Measurements from ENCODE around the gene PLA2G4F.

The PLA2G4F gene

GRCh38 chr15:42156243-42156922, at the start of gene PLA2G4F:
TSS of gene PLA2G4F (minus strand) at chr15:42156636. CDS start at chr15:42156549, 87 bp downstream.
- DNase-seq (ENCODE audit: low read depth in 2 of 2, low spot score in 1 of 2) = no peak

- no peak for DNase-seq (ENCODE audit: low read depth in 2 of 2, low spot score in 1 of 2)
These were observed 47.5 kb upstream of the PLA2G4F start for GRCh38 chr15:42203891-42204290.

GRCh38 chr15:42202653-42203052, 46.2 kb upstream of the PLA2G4F start:
- no peak for DNase-seq (ENCODE audit: low read depth in 2 of 2, low spot score in 1 of 2)

GRCh38 chr15:42201801-42202200, 45.4 kb upstream of the PLA2G4F start:
- DNase-seq (ENCODE audit: low read depth in 2 of 2, low spot score in 1 of 2) = no peak

- no peak for DNase-seq (ENCODE audit: low read depth in 2 of 2, low spot score in 1 of 2)
These were observed 42.7 kb upstream of the PLA2G4F start for GRCh38 chr15:42199126-42199525.

- DNase-seq (ENCODE audit: low read depth in 2 of 2, low spot score in 1 of 2) = no peak
These were observed 42.1 kb upstream of the PLA2G4F start for GRCh38 chr15:42198516-42198915.

- no peak for DNase-seq (ENCODE audit: low read depth in 2 of 2, low spot score in 1 of 2)
These were observed 38.1 kb upstream of the PLA2G4F start for GRCh38 chr15:42194513-42194912.

- no peak for DNase-seq (ENCODE audit: low read depth in 2 of 2, low spot score in 1 of 2)
These were observed 36.9 kb upstream of the PLA2G4F start for GRCh38 chr15:42193383-42193782.

GRCh38 chr15:42191610-42192346, 35.3 kb upstream of the PLA2G4F start:
- DNase-seq (ENCODE audit: low read depth in 2 of 2, low spot score in 1 of 2) = no peak

GRCh38 chr15:42190370-42190769, 33.9 kb upstream of the PLA2G4F start:
- DNase-seq (ENCODE audit: low read depth in 2 of 2, low spot score in 1 of 2) = no peak

GRCh38 chr15:42185801-42186200, 29.4 kb upstream of the PLA2G4F start:
- DNase-seq (ENCODE audit: low read depth in 2 of 2, low spot score in 1 of 2) = no peak

- no peak for DNase-seq (ENCODE audit: low read depth in 2 of 2, low spot score in 1 of 2)
These were observed 28.3 kb upstream of the PLA2G4F start for GRCh38 chr15:42184736-42185135.

GRCh38 chr15:42184296-42184695, 27.9 kb upstream of the PLA2G4F start:
- DNase-seq (ENCODE audit: low read depth in 2 of 2, low spot score in 1 of 2) = no peak

- DNase-seq (ENCODE audit: low read depth in 2 of 2, low spot score in 1 of 2) = no peak
These were observed 26.5 kb upstream of the PLA2G4F start for GRCh38 chr15:42182961-42183360.

GRCh38 chr15:42182328-42182886, 26.0 kb upstream of the PLA2G4F start:
- DNase-seq (ENCODE audit: low read depth in 2 of 2, low spot score in 1 of 2) = no peak

GRCh38 chr15:42178056-42178455, 21.6 kb upstream of the PLA2G4F start:
- no peak for DNase-seq (ENCODE audit: low read depth in 2 of 2, low spot score in 1 of 2)

- DNase-seq (ENCODE audit: low read depth in 2 of 2, low spot score in 1 of 2) = no peak
These were observed 19.2 kb upstream of the PLA2G4F start for GRCh38 chr15:42175671-42176070.

- no peak for DNase-seq (ENCODE audit: low read depth in 2 of 2, low spot score in 1 of 2)
These were observed 16.0 kb upstream of the PLA2G4F start for GRCh38 chr15:42172475-42172874.

- no peak for DNase-seq (ENCODE audit: low read depth in 2 of 2, low spot score in 1 of 2)
These were observed 15.4 kb upstream of the PLA2G4F start for GRCh38 chr15:42171795-42172194.

- DNase-seq (ENCODE audit: low read depth in 2 of 2, low spot score in 1 of 2) = no peak
These were observed 14.7 kb upstream of the PLA2G4F start for GRCh38 chr15:42171122-42171521.

- no peak for DNase-seq (ENCODE audit: low read depth in 2 of 2, low spot score in 1 of 2)
These were observed 9.9 kb upstream of the PLA2G4F start for GRCh38 chr15:42166225-42166940.

GRCh38 chr15:42165106-42165505, 8.7 kb upstream of the PLA2G4F start:
- no peak for DNase-seq (ENCODE audit: low read depth in 2 of 2, low spot score in 1 of 2)

Measured in stimulated activated CD8-positive, alpha-beta memory T cell treated with anti-CD3 and anti-CD28 coated beads, Interleukin-4, amount 100 ng/mL, for 1 hour (primary cell).